Endothelial cell of umbilical vein (primary cell): Measurements from ENCODE around the gene NDUFS2. TPM values are rescaled to one million over a fixed set of nuclear protein-coding genes. Genes with fewer than 3 reads are reported as not detected.
"Not testable (repeated sequence)": the region's sequence is repeated elsewhere in the genome, so short reads cannot be mapped to it uniquely, and the experiment has no call there.

Source experiments
- BruUV-seq: library from RNA; stranded (reverse); fragments of 400-500 nt; replicated peaks from 2 replicates; lab custom pipeline; 2021; lab: Mats Ljungman, UMichigan
- CTCF ChIA-PET: fragments of 300-600, 350-600 bp; sonication (Branson Sonifier 250); formaldehyde crosslinking; loops from one replicate; lab custom pipeline; 2021; ENCODE audit warnings: antibody characterized with exemption, inconsistent platforms; lab: Charles Lee
- POLR2A ChIA-PET: fragments of 300-600, 350-600 bp; sonication (Branson Sonifier 250); formaldehyde crosslinking; loops from one replicate; lab custom pipeline; 2021; ENCODE audit warnings: antibody characterized with exemption, inconsistent platforms; lab: Charles Lee
- DNase-seq: peaks from one replicate; pipeline ENCODE4 v3.0.0-alpha.2; 2011; ENCODE audit warnings: low read depth, low spot score
- FAIRE-seq: peaks from 2 replicates; lab custom pipeline; 2011; peaks lifted over from hg19 to GRCh38; lab: Jason Lieb, UNC
- H2AFZ ChIP-seq: 2 replicates; pipeline ENCODE4 v1.6.0; 2012; ENCODE audit warnings: low read depth, low read length, control low read depth, inconsistent platforms
- H3K27ac ChIP-seq: 2 replicates; pipeline ENCODE4 v1.5.1; 2011; ENCODE audit warnings: low read depth, mild to moderate bottlenecking, control low read depth, low read length, moderate library complexity; ENCODE audit not compliant: insufficient read depth
- H3K27me3 ChIP-seq, 2 experiments: 2 replicates each; pipeline versions ENCODE4 v1.6.0 to v1.6.1; 2011; ENCODE audit warnings: low read length in 2 of 2, mixed read lengths in 1 of 2; ENCODE audit not compliant: control insufficient read depth in 2 of 2, insufficient read depth in 2 of 2
- H3K36me3 ChIP-seq, 2 experiments: 2 replicates in 1 of 2; 3 replicates in 1 of 2; pipeline ENCODE4 v1.5.1; 2011; ENCODE audit warnings: low read length in 2 of 2, mild to moderate bottlenecking in 1 of 2, moderate library complexity in 1 of 2; ENCODE audit not compliant: control insufficient read depth in 2 of 2, insufficient read depth in 2 of 2; ENCODE audit errors: extremely low read depth in 1 of 2
- H3K4me1 ChIP-seq: 3 replicates; pipeline ENCODE4 v1.5.1; 2011; ENCODE audit warnings: mild to moderate bottlenecking, low read length; ENCODE audit not compliant: control insufficient read depth, insufficient read depth; ENCODE audit errors: extremely low read depth
- H3K4me2 ChIP-seq: 2 replicates; pipeline ENCODE4 v1.6.1; 2011; ENCODE audit warnings: low read length, control low read depth, mixed read lengths; ENCODE audit not compliant: insufficient read depth
- H3K4me3 ChIP-seq, 3 experiments: fragments of 200-600 bp in 1 of 3; sonication (generic), shearing (Covaris generic) in 1 of 3; replicated peaks in 1 of 3; 2 replicates each; pipeline ENCODE4 v1.5.1; 2011 to 2016; ENCODE audit warnings: control low read depth in 3 of 3, low read length in 3 of 3, mild to moderate bottlenecking in 2 of 3, inconsistent platforms in 1 of 3, low read depth in 1 of 3, moderate library complexity in 1 of 3; ENCODE audit not compliant: insufficient read depth in 1 of 3
- H3K79me2 ChIP-seq: 2 replicates; pipeline ENCODE4 v1.6.0; 2012; ENCODE audit warnings: low read length, inconsistent platforms; ENCODE audit not compliant: control insufficient read depth, insufficient read depth
- H3K9ac ChIP-seq: replicated peaks from 2 replicates; pipeline ENCODE3; 2011; ENCODE audit warnings: low read length, control low read depth; ENCODE audit not compliant: insufficient read depth; ENCODE audit errors: extremely low read depth
- H3K9me1 ChIP-seq: replicated peaks from 3 replicates; pipeline ENCODE4 v1.6.0; 2011; ENCODE audit warnings: mild to moderate bottlenecking, low read length; ENCODE audit not compliant: control insufficient read depth, insufficient read depth; ENCODE audit errors: extremely low read depth
- H3K9me3 ChIP-seq: replicated peaks from 2 replicates; pipeline ENCODE4 v1.5.1; 2012; ENCODE audit warnings: low read length, inconsistent platforms; ENCODE audit not compliant: control insufficient read depth, insufficient read depth
- H4K20me1 ChIP-seq: replicated peaks from 2 replicates; pipeline ENCODE3; 2011; ENCODE audit warnings: mild to moderate bottlenecking, low read length; ENCODE audit not compliant: control insufficient read depth, insufficient read depth; ENCODE audit errors: extremely low read depth
- CTCF ChIP-seq, 2 donors: IDR thresholded peaks; 1 replicate in 1 of 2; 2 replicates in 1 of 2; pipeline ENCODE4 v1.5.1; 2011; ENCODE audit warnings: low read length in 2 of 2, mild to moderate bottlenecking in 2 of 2, moderate library complexity in 2 of 2, control low read depth in 1 of 2, inconsistent platforms in 1 of 2, low read depth in 1 of 2; ENCODE audit not compliant: insufficient read depth in 1 of 2; ENCODE audit errors: extremely low read depth in 1 of 2
- EZH2 ChIP-seq: IDR thresholded peaks from 2 replicates; pipeline ENCODE4 v1.6.1; 2012; ENCODE audit warnings: borderline replicate concordance, low read depth, mild to moderate bottlenecking, moderate library complexity, low read length, inconsistent platforms; ENCODE audit not compliant: severe bottlenecking
- FOS ChIP-seq: IDR thresholded peaks from 2 replicates; pipeline ENCODE4 v1.6.1; 2011; ENCODE audit warnings: mild to moderate bottlenecking, low read length, moderate library complexity, borderline replicate concordance; ENCODE audit not compliant: insufficient read depth
- GATA2 ChIP-seq: IDR thresholded peaks from 2 replicates; pipeline ENCODE4 v1.7.0; 2011; ENCODE audit warnings: low read depth, mild to moderate bottlenecking, moderate library complexity, mixed read lengths, low read length; ENCODE audit not compliant: insufficient read length, insufficient read depth
- JUN ChIP-seq: IDR thresholded peaks from 2 replicates; pipeline ENCODE4 v1.6.1; 2011; ENCODE audit warnings: borderline replicate concordance, low read depth; ENCODE audit not compliant: insufficient read length, insufficient read depth
- MYC ChIP-seq: IDR thresholded peaks from one replicate; pipeline ENCODE4 v1.6.1; 2011; ENCODE audit warnings: mild to moderate bottlenecking, low read depth, low read length
- POLR2A ChIP-seq: IDR thresholded peaks from 2 replicates; pipeline ENCODE4 v1.6.1; 2012; ENCODE audit warnings: low read depth, mild to moderate bottlenecking, control low read depth, low read length
- POLR2AphosphoS5 ChIP-seq: IDR thresholded peaks from 2 replicates; pipeline ENCODE4 v1.6.1; 2012; ENCODE audit warnings: low read depth, mild to moderate bottlenecking, control low read depth, low read length, moderate library complexity; ENCODE audit not compliant: insufficient read depth
- dilution Hi-C: fragments of 300-500 bp; cut with MboI; formaldehyde crosslinking; loops from one replicate; pipeline ENCODE4 v1.15.0; 2019; ENCODE audit warnings: low sequenced_read_pairs; ENCODE audit not compliant: extremely low pct_ligation_motif_present
- intact Hi-C: fragments of 100-400 bp; cut with micrococcal nuclease; formaldehyde crosslinking; loops from one replicate; pipeline ENCODE4 v1.10.0; 2022
- polyA plus RNA-seq, 4 experiments: library from polyadenylated mRNA; depleted of rRNA in 3 of 4; stranded (reverse) in 3 of 4; unstranded in 1 of 4; fragments of >200 nt; gene quantifications; 2 replicates each; pipeline versions ENCODE4 v1.2.1 to v1.2.3, GENCODE V29; 2011 to 2012; ENCODE audit warnings: missing spikeins in 1 of 4
- total RNA-seq: library from RNA; stranded (reverse); gene quantifications from 2 replicates; pipeline ENCODE4 v1.2.3, GENCODE V29; 2021

Gene NDUFS2
- total and polyA plus RNA-seq, 2 donors (not counting 3 experiments of a cell fraction or from before 2014, with no cell fraction given), result 95.1 to 130 TPM

DNA sequence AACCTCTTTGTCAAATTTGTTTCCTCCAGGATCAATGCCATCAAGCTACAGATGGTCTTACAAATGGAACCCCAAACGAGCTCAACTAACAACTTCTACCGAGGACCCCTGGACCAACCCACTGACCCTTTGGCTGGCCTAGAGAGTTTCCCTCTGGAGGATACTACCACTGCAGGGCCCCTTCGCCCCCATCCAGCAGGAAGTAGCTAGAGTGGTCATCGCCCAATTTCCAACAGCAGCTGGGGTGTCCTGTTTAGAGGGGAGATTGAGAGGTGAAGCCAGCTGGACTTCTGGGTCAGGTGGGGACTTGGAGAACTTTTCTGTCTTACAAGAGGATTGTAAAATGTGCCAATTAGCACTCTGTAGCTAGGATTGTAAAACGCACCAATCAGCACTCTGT, 54.9 kb downstream of the NDUFS2 start:
- H3K9me3 ChIP-seq, H3K9ac ChIP-seq, dilution Hi-C loops, BruUV-seq, H3K36me3 ChIP-seq, H3K4me3 ChIP-seq, DNase-seq, H3K4me2 ChIP-seq, H3K4me1 ChIP-seq, H3K79me2 ChIP-seq, intact Hi-C loops, H3K27ac ChIP-seq, H2AFZ ChIP-seq, H4K20me1 ChIP-seq, H3K9me1 ChIP-seq, FAIRE-seq, POLR2A ChIA-PET: not testable (repeated sequence)
- CTCF ChIA-PET, result interaction anchor here (1.8 to 2.0 kb wide), 2 partner anchors 34 to 49 kb away, joined by 5 read pairs; no protein-coding TSS in a partner anchor
- H3K27me3 ChIP-seq, result peaks cover 30 to 39% of the 10 kb centered on the region in 2 experiments

DNA sequence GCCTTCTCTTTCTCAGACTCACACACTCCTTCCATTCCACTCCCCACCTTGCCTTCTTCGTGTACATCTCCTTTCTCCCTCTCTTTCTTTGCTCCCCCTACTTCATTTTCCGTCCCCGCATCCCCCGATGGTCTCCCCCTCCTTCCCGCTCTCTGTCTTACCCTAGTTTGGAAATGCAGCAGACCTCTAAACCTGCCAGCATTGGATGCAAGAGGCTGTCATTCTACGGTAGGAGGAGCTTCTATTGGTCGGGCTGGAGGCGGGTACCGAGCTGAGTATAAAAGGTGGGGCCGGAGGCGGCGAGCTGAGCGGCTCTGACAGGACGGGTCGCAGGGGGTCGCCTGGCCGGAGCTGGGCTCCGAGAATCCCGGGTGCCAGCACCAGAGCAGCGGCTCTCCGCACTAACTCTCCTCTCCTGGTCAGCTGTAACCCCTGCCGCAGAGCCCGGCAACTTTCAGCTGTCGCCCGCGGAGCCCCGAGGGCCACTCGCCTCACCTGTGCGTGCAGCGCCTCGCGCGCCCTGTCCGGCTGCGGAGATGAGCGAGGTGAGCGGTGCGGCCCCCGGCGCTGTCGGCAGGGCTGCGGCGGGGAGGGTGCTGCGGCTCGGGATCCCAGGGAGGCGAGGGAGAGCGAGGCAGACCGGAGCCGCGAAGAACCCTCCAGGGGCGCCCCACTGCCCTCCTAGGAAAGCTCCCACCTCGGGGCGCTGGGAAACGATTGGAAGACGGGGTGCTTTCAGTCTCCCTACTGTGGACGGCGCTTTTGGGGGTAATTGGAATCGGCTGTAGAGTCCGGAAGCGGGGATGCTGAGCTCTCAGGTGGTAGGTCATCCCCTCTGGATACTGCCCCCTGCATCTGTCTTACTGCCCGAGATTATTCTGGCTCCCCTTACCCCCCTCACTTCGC, 56.5 kb downstream of the NDUFS2 start, which contains the start of gene PCP4L1:
PCP4L1 (plus strand) TSS at position 307 of the 906 bp plus-strand sequence; CDS start at position 537, 230 bp downstream.
- FAIRE-seq (no peak), DNase-seq (peak; percentile 47)
- H3K9me1 ChIP-seq, result no peaks in the 10 kb centered on the region
- dilution Hi-C loops (no loop called here), intact Hi-C loops (no loop called here)
- no peaks in the 10 kb centered on the region for H3K36me3 ChIP-seq
- no peak within 1 kb of the TSS for H3K9ac ChIP-seq
- no TSS peak for BruUV-seq
- H3K4me1 ChIP-seq, result peaks cover 3% of the 10 kb centered on the region
- peak within 1 kb of the TSS; percentile 6 to 29 (median 18) for H3K4me3 ChIP-seq
- ChIA-PET CTCF (interaction anchor here (1.0 to 2.0 kb wide), 6 partner anchors 31 to 124 kb away, joined by 3 to 6 read pairs (median 4); partner anchors contain the start of gene TOMM40L), POLR2A (no interaction called here)
- H3K27me3 ChIP-seq, result peaks cover 31 to 39% of the 10 kb centered on the region in 2 experiments
- no peak for TF ChIP-seq POLR2AphosphoS5
- no peak for TF ChIP-seq CTCF (IDR thresholded peaks at IDR 0.05; ENCODE audit: extremely low read depth in 1 of 2, insufficient read depth in 1 of 2, low read depth in 1 of 2, low read length in 2 of 2)
- TF ChIP-seq JUN, result no peak
- no peak for TF ChIP-seq GATA2
- no peak for TF ChIP-seq FOS
- TF ChIP-seq MYC, result no peak
- no peak for TF ChIP-seq POLR2A
- TF ChIP-seq EZH2, result peak; percentile 76
- no peak within 1 kb of the TSS for H3K27ac ChIP-seq
- H3K9me3 ChIP-seq, result no peaks in the 10 kb centered on the region
- H3K4me2 ChIP-seq, result peak within 1 kb of the TSS; percentile 45
- peak within 1 kb of the TSS; percentile 74 for H2AFZ ChIP-seq
- no peaks in the 10 kb centered on the region for H4K20me1 ChIP-seq
- no peaks in the 10 kb centered on the region for H3K79me2 ChIP-seq
